Measurements from ENCODE around the gene KRTAP3-3.

KRTAP3-3 gene

GRCh38 chr17:41020336-41020735, 26.4 kb upstream of the KRTAP3-3 start:
- no peak overlapping the region for H3K4me2 ChIP-seq (ENCODE audit: low read depth, low read length)
- no peaks in the 10 kb centered on the region for H3K79me2 ChIP-seq (ENCODE audit: low read length)
- no peak overlapping the region for H3K9ac ChIP-seq (ENCODE audit: low read length)
- H3K27me3 ChIP-seq (replicated peaks; ENCODE audit: insufficient read depth, low read length): no peaks in the 10 kb centered on the region
- no peak overlapping the region for H3K4me3 ChIP-seq (ENCODE audit: low read length)
- no peaks in the 10 kb centered on the region for H3K9me3 ChIP-seq (replicated peaks; ENCODE audit: insufficient read depth, low read length)
- no peak overlapping the region for H2AFZ ChIP-seq (ENCODE audit: low read length)
- H3K27ac ChIP-seq (ENCODE audit: low read length): no peak overlapping the region
- no peaks in the 10 kb centered on the region for H3K4me1 ChIP-seq (ENCODE audit: low read length)
- TF ChIP-seq, protein P1, sequence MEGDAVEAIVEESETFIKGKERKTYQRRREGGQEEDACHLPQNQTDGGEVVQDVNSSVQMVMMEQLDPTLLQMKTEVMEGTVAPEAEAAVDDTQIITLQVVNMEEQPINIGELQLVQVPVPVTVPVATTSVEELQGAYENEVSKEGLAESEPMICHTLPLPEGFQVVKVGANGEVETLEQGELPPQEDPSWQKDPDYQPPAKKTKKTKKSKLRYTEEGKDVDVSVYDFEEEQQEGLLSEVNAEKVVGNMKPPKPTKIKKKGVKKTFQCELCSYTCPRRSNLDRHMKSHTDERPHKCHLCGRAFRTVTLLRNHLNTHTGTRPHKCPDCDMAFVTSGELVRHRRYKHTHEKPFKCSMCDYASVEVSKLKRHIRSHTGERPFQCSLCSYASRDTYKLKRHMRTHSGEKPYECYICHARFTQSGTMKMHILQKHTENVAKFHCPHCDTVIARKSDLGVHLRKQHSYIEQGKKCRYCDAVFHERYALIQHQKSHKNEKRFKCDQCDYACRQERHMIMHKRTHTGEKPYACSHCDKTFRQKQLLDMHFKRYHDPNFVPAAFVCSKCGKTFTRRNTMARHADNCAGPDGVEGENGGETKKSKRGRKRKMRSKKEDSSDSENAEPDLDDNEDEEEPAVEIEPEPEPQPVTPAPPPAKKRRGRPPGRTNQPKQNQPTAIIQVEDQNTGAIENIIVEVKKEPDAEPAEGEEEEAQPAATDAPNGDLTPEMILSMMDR (IDR thresholded peaks at IDR 0.05; ENCODE audit: low read length): no peak
- no peaks in the 10 kb centered on the region for H3K9me2 ChIP-seq (replicated peaks; ENCODE audit: insufficient read depth, low read length)
- no peaks in the 10 kb centered on the region for H3F3A ChIP-seq (ENCODE audit: insufficient read depth, low read length)
- no peak for DNase-seq
- no peaks in the 10 kb centered on the region for H3K36me3 ChIP-seq (replicated peaks; ENCODE audit: insufficient read depth, low read length)
- no peaks in the 10 kb centered on the region for H4K20me1 ChIP-seq (ENCODE audit: insufficient read depth, low read length)

GRCh38 chr17:41019415-41019814, 25.5 kb upstream of the KRTAP3-3 start:
- no peak overlapping the region for H3K4me2 ChIP-seq (ENCODE audit: low read depth, low read length)
- no peaks in the 10 kb centered on the region for H3K36me3 ChIP-seq (replicated peaks; ENCODE audit: insufficient read depth, low read length)
- H3K27me3 ChIP-seq (replicated peaks; ENCODE audit: insufficient read depth, low read length): no peaks in the 10 kb centered on the region
- no peak for DNase-seq
- H3F3A ChIP-seq (ENCODE audit: insufficient read depth, low read length): no peaks in the 10 kb centered on the region
- H3K4me1 ChIP-seq (ENCODE audit: low read length): no peaks in the 10 kb centered on the region
- H3K9me2 ChIP-seq (replicated peaks; ENCODE audit: insufficient read depth, low read length): no peaks in the 10 kb centered on the region
- TF ChIP-seq EZH2phosphoT487 (IDR thresholded peaks at IDR 0.05; ENCODE audit: low read length): no peak
- TF ChIP-seq EZH2 (optimal IDR thresholded peaks at IDR 0.05; ENCODE audit: low read depth, low read length): no peak
- TF ChIP-seq, protein P1 (IDR thresholded peaks at IDR 0.05; ENCODE audit: low read length): no peak
- H2AFZ ChIP-seq (ENCODE audit: low read length): no peak overlapping the region
- H3K79me2 ChIP-seq (ENCODE audit: low read length): no peaks in the 10 kb centered on the region
- H4K20me1 ChIP-seq (ENCODE audit: insufficient read depth, low read length): no peaks in the 10 kb centered on the region
- no peak overlapping the region for H3K4me3 ChIP-seq (ENCODE audit: low read length)
- no peak overlapping the region for H3K9ac ChIP-seq (ENCODE audit: low read length)
- H3K9me3 ChIP-seq (replicated peaks; ENCODE audit: insufficient read depth, low read length): no peaks in the 10 kb centered on the region
- no peak overlapping the region for H3K27ac ChIP-seq (ENCODE audit: low read length)

GRCh38 chr17:41018541-41018940, 24.6 kb upstream of the KRTAP3-3 start:
- no peaks in the 10 kb centered on the region for H3K9me3 ChIP-seq (replicated peaks; ENCODE audit: insufficient read depth, low read length)
- no peak overlapping the region for H3K9ac ChIP-seq (ENCODE audit: low read length)
- H3K27me3 ChIP-seq (replicated peaks; ENCODE audit: insufficient read depth, low read length): no peaks in the 10 kb centered on the region
- no peaks in the 10 kb centered on the region for H3F3A ChIP-seq (ENCODE audit: insufficient read depth, low read length)
- no peak overlapping the region for H3K4me3 ChIP-seq (ENCODE audit: low read length)
- no peak for DNase-seq
- H3K27ac ChIP-seq (ENCODE audit: low read length): no peak overlapping the region
- H3K4me2 ChIP-seq (ENCODE audit: low read depth, low read length): no peak overlapping the region
- no peaks in the 10 kb centered on the region for H3K36me3 ChIP-seq (replicated peaks; ENCODE audit: insufficient read depth, low read length)
- TF ChIP-seq, protein P1 (IDR thresholded peaks at IDR 0.05; ENCODE audit: low read length): no peak
- no peak for TF ChIP-seq EZH2phosphoT487 (IDR thresholded peaks at IDR 0.05; ENCODE audit: low read length)
- no peak for TF ChIP-seq EZH2 (optimal IDR thresholded peaks at IDR 0.05; ENCODE audit: low read depth, low read length)
- no peaks in the 10 kb centered on the region for H4K20me1 ChIP-seq (ENCODE audit: insufficient read depth, low read length)
- no peak overlapping the region for H2AFZ ChIP-seq (ENCODE audit: low read length)
- no peaks in the 10 kb centered on the region for H3K79me2 ChIP-seq (ENCODE audit: low read length)
- H3K4me1 ChIP-seq (ENCODE audit: low read length): no peaks in the 10 kb centered on the region
- H3K9me2 ChIP-seq (replicated peaks; ENCODE audit: insufficient read depth, low read length): no peaks in the 10 kb centered on the region
